CD4-positive, alpha-beta T cell treated with Interleukin-17A for 4 hours (primary cell): ENCODE results near the gene SMYD1.
A peak's percentile ranks its signal among the peaks of the same experiment; 100 is the strongest.
"Not testable (repeated sequence)": the region's sequence is repeated elsewhere in the genome, so short reads cannot be mapped to it uniquely, and the experiment has no call there.

ENCODE experiments used
- DNase-seq: peaks from one replicate; pipeline ENCODE4 v3.0.0-alpha.2; 2020; ENCODE audit warnings: mixed read lengths

Gene SMYD1

GRCh38 chr2:88067598-88067997 is at the start of gene SMYD1:
SMYD1 (plus strand) TSS chr2:88067825; CDS start chr2:88067865, 40 bp downstream.
- no peak for DNase-seq

GRCh38 chr2:88018077-88018805 is 49.4 kb upstream of the SMYD1 start:
- not testable (repeated sequence) for DNase-seq

DNA sequence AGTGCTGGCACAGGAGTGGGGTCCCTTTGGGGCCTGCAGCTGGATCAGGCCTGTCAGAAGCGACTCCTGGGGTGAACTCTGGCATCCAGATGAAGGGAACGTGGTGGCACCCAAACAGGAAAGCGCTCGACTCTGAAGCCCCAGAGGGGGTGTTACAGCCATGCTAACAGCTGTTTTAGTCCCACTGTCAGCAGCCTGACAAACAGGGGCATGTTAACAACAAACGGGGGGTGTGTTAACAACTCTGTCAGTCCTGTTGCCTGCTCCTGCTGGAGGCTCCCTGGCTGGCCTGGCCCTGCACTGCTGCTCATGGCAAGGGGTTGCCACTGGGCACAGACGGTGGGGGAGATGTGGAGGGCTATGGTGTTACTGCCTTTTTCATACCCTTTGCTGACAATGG is 48.7 kb upstream of the SMYD1 start:
- DNase-seq: no peak

DNA sequence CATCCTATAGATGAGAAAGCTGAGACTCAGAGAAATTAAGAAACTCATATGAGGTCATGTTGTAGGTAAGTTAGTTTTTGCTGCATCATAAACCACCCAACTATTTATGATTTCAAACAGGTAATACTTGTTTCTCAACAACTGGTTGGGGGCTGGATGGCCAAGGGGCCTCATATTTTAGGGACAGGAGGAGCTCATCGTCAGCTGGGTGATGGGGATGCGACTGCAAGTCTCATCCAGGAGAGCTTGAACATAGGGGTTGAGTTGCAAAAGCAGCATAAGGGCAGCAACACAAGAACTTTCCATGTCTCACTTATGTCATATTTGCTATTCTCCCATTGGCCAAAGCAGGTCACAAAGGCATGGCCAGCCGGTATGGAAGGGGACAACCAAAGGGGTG is 47.6 kb upstream of the SMYD1 start:
- DNase-seq: no peak

DNA sequence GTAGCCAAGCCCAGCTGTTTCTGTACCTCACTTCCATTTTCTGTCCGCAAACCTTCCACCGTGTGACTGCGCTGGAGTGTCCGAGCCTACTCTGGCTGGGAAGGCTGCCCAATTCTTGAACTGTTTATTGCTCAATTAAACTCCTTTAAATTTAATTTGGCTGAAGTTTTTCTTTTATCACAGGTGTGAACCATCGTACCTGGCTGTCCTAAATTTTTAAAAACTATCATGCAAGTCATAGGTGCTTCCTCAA is 45.0 kb upstream of the SMYD1 start:
- no peak for DNase-seq

- DNase-seq: no peak
These were observed 43.1 kb upstream of the SMYD1 start for GRCh38 chr2:88024509-88024908.

DNA sequence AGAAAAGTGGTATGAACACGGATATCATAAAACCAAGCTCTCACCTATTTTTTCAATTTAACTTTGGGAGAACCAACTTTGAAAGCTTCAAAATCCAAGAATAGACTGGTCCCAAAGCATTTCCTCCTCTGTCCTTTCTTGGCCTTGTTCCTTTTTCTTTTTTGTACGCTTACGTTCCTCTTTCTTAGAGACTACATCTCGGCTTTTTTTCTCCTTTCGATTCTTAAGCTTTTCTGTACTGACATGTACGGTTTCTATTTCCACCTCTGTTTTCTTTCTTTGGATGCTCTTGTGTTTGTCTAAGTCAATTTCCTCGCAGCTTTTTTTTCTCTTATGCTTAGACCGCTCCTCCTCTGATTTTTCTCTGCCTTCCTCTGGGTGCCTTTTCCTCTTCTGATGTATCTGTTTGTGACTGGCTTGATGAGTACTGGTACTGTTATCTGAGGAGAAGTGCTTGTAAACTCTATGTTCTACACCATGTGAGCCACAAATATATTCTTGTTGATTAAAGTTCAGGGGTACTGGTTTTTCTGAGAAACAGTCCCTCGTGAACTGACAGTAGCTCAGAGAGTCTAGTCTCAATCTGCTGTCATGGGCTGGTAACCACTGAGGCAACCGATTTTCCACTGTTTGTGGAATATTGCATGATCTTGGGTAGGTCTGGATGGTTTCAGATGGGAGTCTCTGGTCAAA is 39.8 kb upstream of the SMYD1 start:
- no peak for DNase-seq

- no peak for DNase-seq
These were observed 38.7 kb upstream of the SMYD1 start for GRCh38 chr2:88028931-88029330.

- DNase-seq: no peak
These were observed 35.4 kb upstream of the SMYD1 start for GRCh38 chr2:88032070-88032702.

DNA sequence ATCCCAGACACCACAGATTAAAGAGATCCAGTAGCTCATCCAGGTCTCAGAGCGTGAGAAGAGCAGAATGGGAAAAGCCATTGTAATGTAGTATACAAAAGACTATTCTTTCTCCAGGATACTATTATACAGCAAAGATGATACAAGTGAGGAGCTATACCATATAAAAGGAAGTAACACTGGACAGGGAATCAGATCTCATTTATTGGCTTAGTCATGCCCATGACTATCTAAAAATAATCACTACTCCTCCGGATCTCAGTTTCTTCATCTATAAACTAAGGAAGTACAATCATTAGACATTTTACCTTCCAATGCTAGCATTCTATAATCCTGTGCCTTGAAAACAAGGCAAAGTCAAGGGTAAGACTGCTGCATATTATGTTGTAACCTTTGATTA is 31.4 kb upstream of the SMYD1 start:
- no peak for DNase-seq

- DNase-seq: no peak
These were observed 31.0 kb upstream of the SMYD1 start for GRCh38 chr2:88036606-88037005.

DNA sequence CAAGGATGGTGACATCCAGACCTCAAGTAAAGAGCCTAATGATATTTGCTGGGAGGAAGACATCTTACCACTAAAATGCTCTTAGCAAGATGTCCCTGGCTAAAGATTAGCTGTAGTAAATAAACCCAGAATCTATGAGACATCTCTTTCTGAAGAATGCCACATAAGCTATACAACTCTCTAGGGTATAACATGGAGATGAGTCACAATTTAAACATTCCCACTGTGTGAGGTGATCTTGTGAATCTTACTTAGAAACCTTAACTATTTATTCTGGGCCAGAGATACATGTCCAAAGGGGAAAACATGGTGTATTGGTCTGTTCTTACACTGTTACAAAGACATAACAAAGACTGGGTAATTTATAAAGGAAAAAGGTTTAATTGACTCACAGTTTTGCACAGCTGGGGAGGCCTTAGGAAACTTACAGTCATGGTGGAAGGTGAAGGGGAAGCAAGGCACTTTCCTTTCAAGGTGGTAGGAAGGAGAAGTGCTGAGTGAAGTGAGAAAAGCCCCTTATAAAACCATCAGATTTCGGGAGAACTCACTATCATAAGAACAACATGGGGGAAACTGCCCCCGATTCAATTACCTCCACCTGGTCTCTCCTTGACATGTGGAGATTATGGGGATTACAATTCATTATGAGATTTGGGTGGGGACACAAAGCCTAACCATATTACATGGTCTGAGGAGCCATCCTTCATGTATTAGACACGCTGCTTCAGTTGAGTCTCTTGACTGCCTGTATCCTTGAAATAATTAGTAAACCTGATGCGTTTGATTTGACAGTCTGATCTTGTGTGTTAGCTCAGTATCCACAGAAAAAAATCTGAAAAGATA is 29.1 kb upstream of the SMYD1 start:
- no peak for DNase-seq

- DNase-seq: no peak
These were observed 25.1 kb upstream of the SMYD1 start for GRCh38 chr2:88042476-88042875.

- DNase-seq: not testable (repeated sequence)
These were observed 22.1 kb upstream of the SMYD1 start for GRCh38 chr2:88045561-88045960.

DNA sequence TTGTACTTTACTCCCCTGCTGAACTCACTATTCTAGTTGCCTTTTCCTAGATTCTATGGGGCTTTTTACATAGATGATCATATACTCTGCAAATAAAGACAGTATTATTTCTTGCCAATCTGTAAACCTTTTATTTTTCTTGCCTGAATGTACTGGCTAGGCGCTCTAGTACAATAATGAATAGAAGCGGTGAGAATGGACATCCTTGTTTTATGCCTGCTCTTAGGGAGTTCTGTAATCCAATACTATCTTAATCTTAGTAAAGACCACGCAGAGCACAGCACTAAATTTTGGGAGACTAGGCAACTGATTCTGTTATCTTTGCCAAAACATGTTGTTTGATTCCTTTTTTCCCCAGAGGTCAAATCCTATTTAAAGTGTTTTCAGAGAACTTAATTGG is 19.1 kb upstream of the SMYD1 start:
- no peak for DNase-seq

DNA sequence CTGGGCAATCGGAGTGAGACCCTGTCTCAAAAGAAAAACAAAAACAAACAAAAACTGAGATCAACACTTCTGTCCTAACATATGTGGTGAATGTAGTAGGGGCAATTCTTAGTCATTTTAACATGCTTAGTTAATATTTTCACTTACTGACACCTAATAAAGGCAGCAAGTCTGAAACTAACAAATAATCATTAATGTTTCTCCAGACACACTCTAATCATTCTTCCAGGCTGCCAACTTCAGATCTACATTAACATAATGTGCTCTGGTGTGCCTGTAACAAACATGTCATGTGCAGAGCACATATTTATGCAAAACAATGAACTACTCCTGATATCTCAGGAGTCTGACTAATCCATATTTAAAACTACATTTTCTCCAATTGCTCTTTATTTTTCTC is 18.0 kb upstream of the SMYD1 start:
- DNase-seq: no peak

- no peak for DNase-seq
These were observed 15.8 kb upstream of the SMYD1 start for GRCh38 chr2:88051792-88052191.

GRCh38 chr2:88053296-88053695 is 14.3 kb upstream of the SMYD1 start:
- DNase-seq: no peak

GRCh38 chr2:88053934-88054781 is 13.5 kb upstream of the SMYD1 start:
- no peak for DNase-seq

- peak; percentile 12 for DNase-seq
These were observed 12.7 kb upstream of the SMYD1 start for GRCh38 chr2:88054782-88055370.

DNA sequence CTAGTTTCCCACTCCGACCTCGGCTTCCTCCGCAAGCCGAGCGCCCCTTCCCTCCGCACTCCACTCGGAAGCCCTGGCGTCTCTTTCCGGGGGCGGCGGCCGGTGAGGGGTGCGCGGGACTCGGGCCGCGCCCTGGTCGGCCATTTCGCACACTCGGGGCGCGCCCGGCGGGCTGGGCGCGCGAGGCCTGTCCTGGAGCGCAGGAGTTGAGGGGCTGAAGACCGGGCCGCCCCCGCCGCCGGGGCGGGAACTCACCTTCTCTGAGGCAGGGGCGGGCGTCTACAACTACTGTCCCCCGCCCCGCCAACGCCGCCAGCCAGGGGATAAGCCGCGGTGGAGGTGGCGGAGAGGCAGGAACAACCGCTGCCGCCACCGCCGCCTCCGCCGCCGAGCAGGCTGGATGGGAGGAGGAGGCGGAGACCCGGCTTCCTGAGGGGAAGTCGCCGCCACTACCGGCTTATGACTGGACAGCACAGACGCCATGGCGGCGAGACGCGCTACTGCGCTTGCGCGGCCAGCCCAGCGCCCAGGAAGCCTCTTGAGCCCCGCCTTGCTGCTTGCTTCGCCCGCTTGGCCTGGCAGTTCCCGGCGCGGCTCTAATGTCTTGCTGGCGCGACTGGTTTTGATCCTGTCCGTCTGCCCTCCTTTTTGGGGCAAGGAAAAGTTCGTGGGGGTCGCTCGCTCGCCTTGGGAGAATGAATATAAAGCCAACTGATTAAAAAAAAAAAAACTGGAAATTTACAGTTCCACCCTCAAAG is 12.1 kb upstream of the SMYD1 start, which contains the start of gene KRCC1:
Gene KRCC1, minus strand, starts transcription at position 413 of the 758 bp plus-strand sequence. CDS start 27,220 bp downstream, outside the sequence.
- peak; percentile 96 for DNase-seq
